GM12878 (cell line): ENCODE measurements around the gene ITGA1. TPM values are rescaled to one million over a fixed set of nuclear protein-coding genes. Genes with fewer than 3 reads are reported as not detected.

Experiments
- ATAC-seq: fragments of 200-7000 bp; cut with Tn5 transposase; 3 replicates; pipeline ENCODE4 v1.9.1; 2020; ENCODE audit warnings: mild to moderate bottlenecking, moderate library complexity
- BruUV-seq: library from RNA; stranded (reverse); fragments of 400-500 nt; replicated peaks from 2 replicates; lab custom pipeline; 2021; lab: Mats Ljungman, UMichigan
- CTCF ChIA-PET: fragments of 300-600 bp; sonication (Branson Sonifier 250); formaldehyde crosslinking; extraction: SDS; loops from one replicate; lab custom pipeline; 2021; ENCODE audit warnings: inconsistent platforms; lab: Yijun Ruan, JAX
- POLR2A ChIA-PET: fragments of 350-600 bp; formaldehyde crosslinking; extraction: SDS; loops from one replicate; lab custom pipeline; 2021; ENCODE audit warnings: inconsistent platforms; lab: Charles Lee
- RAD21 ChIA-PET: fragments of 300-600 bp; sonication (Branson Sonifier 250); formaldehyde crosslinking; loops from one replicate; lab custom pipeline; 2023; ENCODE audit warnings: antibody characterized with exemption; ENCODE audit not compliant: unreplicated experiment; lab: Charles Lee
- SMC1A ChIA-PET: fragments of 300-600 bp; sonication (Branson Sonifier 250); formaldehyde crosslinking; loops from one replicate; lab custom pipeline; 2023; ENCODE audit not compliant: unreplicated experiment, uncharacterized antibody; lab: Charles Lee
- DNase-seq: peaks from one replicate; pipeline ENCODE4 v3.0.0-alpha.2; 2011; ENCODE audit warnings: low read depth, low spot score
- FAIRE-seq: peaks from 3 replicates; lab custom pipeline; 2011; peaks lifted over from hg19 to GRCh38; lab: Jason Lieb, UNC
- H2AFZ ChIP-seq: 2 replicates; pipeline ENCODE4 v1.6.0; 2011; ENCODE audit warnings: low read depth, low read length, control low read depth; ENCODE audit not compliant: control insufficient read depth
- H3K27ac ChIP-seq: 2 replicates; pipeline ENCODE4 v1.5.1; 2011; ENCODE audit warnings: control low read depth; ENCODE audit not compliant: control insufficient read depth, insufficient read depth
- H3K27me3 ChIP-seq, 2 experiments: replicated peaks in 1 of 2; 2 replicates each; pipeline versions ENCODE4 v1.6.0 to v1.6.1; 2011; ENCODE audit warnings: low read length in 1 of 2; ENCODE audit not compliant: control insufficient read depth in 2 of 2, insufficient read depth in 2 of 2
- H3K36me3 ChIP-seq, 2 experiments: 2 replicates each; pipeline ENCODE4 v1.5.1; 2011; ENCODE audit warnings: low read length in 1 of 2; ENCODE audit not compliant: control insufficient read depth in 2 of 2, insufficient read depth in 2 of 2
- H3K4me1 ChIP-seq: 2 replicates; pipeline ENCODE4 v1.6.1; 2011; ENCODE audit warnings: mild to moderate bottlenecking, low read length, moderate library complexity, mixed read lengths; ENCODE audit not compliant: control insufficient read depth, insufficient read depth
- H3K4me2 ChIP-seq: 2 replicates; pipeline ENCODE4 v1.6.0; 2011; ENCODE audit warnings: control low read depth; ENCODE audit not compliant: control insufficient read depth, insufficient read depth
- H3K4me3 ChIP-seq: fragments of 200-600 bp; sonication (generic); 2 replicates; pipeline ENCODE4 v1.5.1; 2016
- H3K79me2 ChIP-seq: 2 replicates; pipeline ENCODE4 v1.6.0; 2011; ENCODE audit warnings: low read length; ENCODE audit not compliant: control insufficient read depth, insufficient read depth
- H3K9ac ChIP-seq: 2 replicates; pipeline ENCODE4 v1.8.0; 2011; ENCODE audit warnings: low read length, control low read depth, mixed read lengths; ENCODE audit not compliant: control insufficient read depth, insufficient read depth
- H3K9me3 ChIP-seq: replicated peaks from 3 replicates; pipeline ENCODE4 v1.5.1; 2011; ENCODE audit warnings: mild to moderate bottlenecking, low read length; ENCODE audit not compliant: control insufficient read depth, insufficient read depth
- H4K20me1 ChIP-seq: 2 replicates; pipeline ENCODE4 v1.6.0; 2011; ENCODE audit not compliant: control insufficient read depth, insufficient read depth
- ATF3 ChIP-seq: IDR thresholded peaks from 2 replicates; pipeline ENCODE4 v1.6.1; 2011; ENCODE audit warnings: low read depth, mild to moderate bottlenecking, low read length, moderate library complexity, borderline replicate concordance; ENCODE audit errors: extremely low read depth
- ESRRA ChIP-seq: IDR thresholded peaks from 2 replicates; pipeline ENCODE4 v1.6.1; 2012; ENCODE audit warnings: mild to moderate bottlenecking, low read length, improper control_type of control experiment
- ETV6 ChIP-seq, 2 experiments: fragments of 450-650 bp in 1 of 2; IDR thresholded peaks in 1 of 2; conservative IDR thresholded peaks in 1 of 2; 2 replicates each; pipeline ENCODE4 v1.6.1; 2014; ENCODE audit warnings: antibody characterized with exemption in 1 of 2, borderline replicate concordance in 1 of 2, low read depth in 1 of 2, mild to moderate bottlenecking in 1 of 2, moderate library complexity in 1 of 2
- FOS ChIP-seq: IDR thresholded peaks from 3 replicates; pipeline ENCODE4 v1.6.1; 2011; ENCODE audit warnings: borderline replicate concordance; ENCODE audit not compliant: insufficient read length; ENCODE audit errors: extremely low read depth
- FOXM1 ChIP-seq: IDR thresholded peaks from 2 replicates; pipeline ENCODE4 v1.6.1; 2012; ENCODE audit warnings: low read depth, mild to moderate bottlenecking, inconsistent platforms, low read length, moderate library complexity
- GATAD2B ChIP-seq: fragments of 450-650 bp; conservative IDR thresholded peaks from 2 replicates; pipeline ENCODE4 v1.6.1; 2017; ENCODE audit warnings: low read depth, mild to moderate bottlenecking, moderate library complexity
- HCFC1 ChIP-seq: fragments of 150-350 bp; IDR thresholded peaks from 2 replicates; pipeline ENCODE4 v1.6.1; 2014; ENCODE audit warnings: low read length
- HDAC2 ChIP-seq: fragments of 200-600 bp; sonication (generic); IDR thresholded peaks from 2 replicates; pipeline ENCODE4 v1.6.1; 2017
- IKZF1 ChIP-seq: fragments of 450-650 bp; conservative IDR thresholded peaks from 2 replicates; pipeline ENCODE4 v1.6.1; 2017; ENCODE audit warnings: antibody characterized with exemption, mild to moderate bottlenecking
- MXI1 ChIP-seq: fragments of 150-350 bp; IDR thresholded peaks from 2 replicates; pipeline ENCODE4 v1.6.1; 2011; ENCODE audit warnings: low read depth, mild to moderate bottlenecking, inconsistent platforms, low read length, improper control_type of control experiment
- POU2F2 ChIP-seq: IDR thresholded peaks from 3 replicates; pipeline ENCODE4 v1.6.1; 2011; ENCODE audit warnings: low read depth, mild to moderate bottlenecking, low read length, borderline replicate concordance
- RB1 ChIP-seq: fragments of 450-650 bp; formaldehyde crosslinking; IDR thresholded peaks from 2 replicates; pipeline ENCODE4 v1.6.1; 2017; ENCODE audit warnings: mild to moderate bottlenecking, borderline replicate concordance
- SIX5 ChIP-seq: IDR thresholded peaks from 2 replicates; pipeline ENCODE4 v1.6.1; 2011; ENCODE audit warnings: mild to moderate bottlenecking, low read depth, low read length, moderate library complexity; ENCODE audit not compliant: severe bottlenecking
- SMAD1 ChIP-seq: fragments of 450-650 bp; IDR thresholded peaks from 2 replicates; pipeline ENCODE4 v1.6.1; 2018; ENCODE audit warnings: mild to moderate bottlenecking, low read depth; ENCODE audit not compliant: partially characterized antibody
- SMC3 ChIP-seq: IDR thresholded peaks from 2 replicates; pipeline ENCODE4 v1.6.1; 2011; ENCODE audit warnings: low read length, improper control_type of control experiment, borderline replicate concordance
- SUZ12 ChIP-seq: fragments of 200-600 bp; sonication (generic); IDR thresholded peaks from one replicate; pipeline ENCODE4 v1.6.1; 2018; ENCODE audit warnings: antibody characterized with exemption, mild to moderate bottlenecking; ENCODE audit not compliant: unreplicated experiment
- WGBS: methylation state at CpG from one replicate; pipeline ENCODE4 v1.1.6; 2016; ENCODE audit warnings: low lambda C conversion rate; ENCODE audit not compliant: insufficient replicate concordance, insufficient coverage; ENCODE audit errors: missing lambda C conversion rate; 5-methylcytosine and 5-hydroxymethylcytosine counted together
- in situ Hi-C: fragments of 300-500 bp; cut with MboI; formaldehyde crosslinking; loops from 9 replicates; pipeline ENCODE4 v1.14.3; 2018; ENCODE audit warnings: mixed read lengths
- intact Hi-C: fragments of 100-400 bp; cut with micrococcal nuclease; formaldehyde crosslinking; loops from one replicate; pipeline ENCODE4 v1.14.2; 2022; ENCODE audit not compliant: unreplicated experiment
- polyA plus RNA-seq, 11 experiments: library from polyadenylated mRNA; depleted of rRNA in 4 of 11; unstranded in 6 of 11; stranded (reverse) in 5 of 11; fragments of >200 nt; fragmentation: Nextera tagmentation in 4 of 11; fragmentation: Illumina TruSeq in 1 of 11; extraction: Ambion mirVana in 4 of 11; extraction: Trizol in 1 of 11; gene quantifications; 1 replicate in 1 of 11; 2 replicates in 10 of 11; pipeline versions ENCODE4 v1.2.1 to v1.2.3, GENCODE V29; 2011 to 2016; ENCODE audit warnings: inconsistent platforms in 2 of 11, missing spikeins in 2 of 11, low read depth in 1 of 11
- total RNA-seq, 4 experiments: library from RNA; depleted of rRNA in 3 of 4; stranded (reverse); fragments of >200 nt in 3 of 4; fragmentation: Illumina TruSeq in 1 of 4; extraction: Trizol in 1 of 4; gene quantifications; 2 replicates each; pipeline versions ENCODE4 v1.2.1 to v1.2.3, GENCODE V29; 2013 to 2021
- TF ChIP-seq, protein P1 (sequence below), 3 experiments: IDR thresholded peaks in 2 of 3; conservative IDR thresholded peaks in 1 of 3; 2 replicates each; pipeline ENCODE4 v1.5.1; 2011; ENCODE audit warnings: low read depth in 3 of 3, low read length in 3 of 3, mild to moderate bottlenecking in 3 of 3, control low read depth in 2 of 3, moderate library complexity in 2 of 3, inconsistent platforms in 1 of 3, mixed read lengths in 1 of 3; ENCODE audit not compliant: control insufficient read depth in 2 of 3, insufficient read depth in 1 of 3; ENCODE audit errors: extremely low read depth in 1 of 3

ITGA1 gene
- total and polyA plus RNA-seq, 10 of the 15 experiments (the other 5 are each of a cell fraction or from before 2014, with no cell fraction given), result 0.02 to 0.56 (median 0.19) TPM

DNA sequence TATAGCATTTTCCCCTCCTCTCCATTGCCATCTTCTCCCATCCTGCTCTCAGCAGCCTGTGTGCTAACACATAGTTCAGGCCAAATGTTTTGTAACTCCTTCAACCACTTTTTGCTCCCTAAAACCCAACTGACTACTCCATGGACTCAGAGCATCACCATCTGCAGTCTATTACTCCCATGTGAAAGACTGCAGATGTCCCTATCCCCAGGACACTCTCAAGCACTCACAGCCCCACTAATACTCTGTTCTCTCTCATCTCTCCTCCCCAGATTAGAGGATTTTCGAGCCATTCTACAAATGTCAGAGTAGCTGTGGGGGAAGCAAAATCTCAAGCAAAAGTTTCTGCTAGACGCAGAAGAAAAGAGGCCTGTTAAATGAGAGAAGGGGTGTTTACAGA is 99.3 kb downstream of the ITGA1 start:
- H3K36me3 ChIP-seq, result no peaks in the 10 kb centered on the region
- ChIA-PET CTCF (no interaction called here), RAD21 (no interaction called here), SMC1A (no interaction called here), POLR2A (no interaction called here)
- BruUV-seq, result no TSS peak
- no peak overlapping the region for H3K4me3 ChIP-seq
- DNase-seq, result no peak
- no peaks in the 10 kb centered on the region for H3K4me1 ChIP-seq
- H3K27ac ChIP-seq, result no peak overlapping the region
- WGBS, result 45% methylated on average over 2 of the region's 2 CpGs
- TF ChIP-seq SMAD1, result no peak
- no peak overlapping the region for H2AFZ ChIP-seq
- in situ Hi-C loops (no loop called here), intact Hi-C loops (no loop called here)
- no peaks in the 10 kb centered on the region for H3K27me3 ChIP-seq
- ATAC-seq, result no peak
- H3K79me2 ChIP-seq, result no peaks in the 10 kb centered on the region
- no peaks in the 10 kb centered on the region for H4K20me1 ChIP-seq
- FAIRE-seq, result no peak
- no peak overlapping the region for H3K4me2 ChIP-seq
- no peaks in the 10 kb centered on the region for H3K9me3 ChIP-seq
- H3K9ac ChIP-seq, result no peak overlapping the region

- H3K79me2 ChIP-seq, result no peaks in the 10 kb centered on the region
- no peak overlapping the region for H3K27ac ChIP-seq
- H3K9ac ChIP-seq, result no peak overlapping the region
- ATAC-seq (no peak), DNase-seq (no peak), FAIRE-seq (no peak)
- H2AFZ ChIP-seq, result no peak overlapping the region
- in situ Hi-C loops (no loop called here), intact Hi-C loops (no loop called here)
- no peaks in the 10 kb centered on the region for H3K36me3 ChIP-seq
- ChIA-PET POLR2A (interaction anchor here (0.6 kb wide), 1 partner anchor 76 kb away, joined by 8 read pairs; no protein-coding TSS in a partner anchor), RAD21 (no interaction called here), CTCF (interaction anchor here (1.1 kb wide), 1 partner anchor 27 kb away, joined by 3 read pairs; no protein-coding TSS in a partner anchor), SMC1A (no interaction called here)
- no peaks in the 10 kb centered on the region for H3K4me1 ChIP-seq
- 38% methylated on average over 5 of the region's 5 CpGs for WGBS
- H3K9me3 ChIP-seq, result no peaks in the 10 kb centered on the region
- H3K27me3 ChIP-seq, result no peaks in the 10 kb centered on the region
- no peak overlapping the region for H3K4me3 ChIP-seq
- no peak overlapping the region for H3K4me2 ChIP-seq
- no TSS peak for BruUV-seq
- H4K20me1 ChIP-seq, result no peaks in the 10 kb centered on the region
- TF ChIP-seq SMC3, result no peak
- TF ChIP-seq ATF3, result no peak
- TF ChIP-seq SUZ12, result no peak
- no peak for TF ChIP-seq IKZF1
- TF ChIP-seq RB1, result no peak
- TF ChIP-seq HCFC1, result no peak
- no peak for TF ChIP-seq GATAD2B
- no peak for TF ChIP-seq FOS
- no peak for TF ChIP-seq POU2F2
- TF ChIP-seq, protein P1, sequence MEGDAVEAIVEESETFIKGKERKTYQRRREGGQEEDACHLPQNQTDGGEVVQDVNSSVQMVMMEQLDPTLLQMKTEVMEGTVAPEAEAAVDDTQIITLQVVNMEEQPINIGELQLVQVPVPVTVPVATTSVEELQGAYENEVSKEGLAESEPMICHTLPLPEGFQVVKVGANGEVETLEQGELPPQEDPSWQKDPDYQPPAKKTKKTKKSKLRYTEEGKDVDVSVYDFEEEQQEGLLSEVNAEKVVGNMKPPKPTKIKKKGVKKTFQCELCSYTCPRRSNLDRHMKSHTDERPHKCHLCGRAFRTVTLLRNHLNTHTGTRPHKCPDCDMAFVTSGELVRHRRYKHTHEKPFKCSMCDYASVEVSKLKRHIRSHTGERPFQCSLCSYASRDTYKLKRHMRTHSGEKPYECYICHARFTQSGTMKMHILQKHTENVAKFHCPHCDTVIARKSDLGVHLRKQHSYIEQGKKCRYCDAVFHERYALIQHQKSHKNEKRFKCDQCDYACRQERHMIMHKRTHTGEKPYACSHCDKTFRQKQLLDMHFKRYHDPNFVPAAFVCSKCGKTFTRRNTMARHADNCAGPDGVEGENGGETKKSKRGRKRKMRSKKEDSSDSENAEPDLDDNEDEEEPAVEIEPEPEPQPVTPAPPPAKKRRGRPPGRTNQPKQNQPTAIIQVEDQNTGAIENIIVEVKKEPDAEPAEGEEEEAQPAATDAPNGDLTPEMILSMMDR (IDR thresholded peaks at IDR 0.05 in 2 of 3, conservative IDR thresholded peaks at IDR 0.05 in 1 of 3; ENCODE audit: control insufficient read depth in 2 of 3, extremely low read depth in 1 of 3, insufficient read depth in 1 of 3, low read depth in 3 of 3, low read length in 3 of 3), result no peak
- TF ChIP-seq ESRRA, result no peak
- no peak for TF ChIP-seq HDAC2
- TF ChIP-seq FOXM1, result no peak
- TF ChIP-seq ETV6 (conservative IDR thresholded peaks at IDR 0.05 in 1 of 2, IDR thresholded peaks at IDR 0.05 in 1 of 2; ENCODE audit: borderline replicate concordance in 1 of 2, low read depth in 1 of 2), result no peak
- TF ChIP-seq SIX5, result no peak
- TF ChIP-seq MXI1, result no peak
Observed at GRCh38 chr5:52888363-52888762, 100.6 kb downstream of the ITGA1 start.
